Stimulated activated CD4-positive, alpha-beta T cell treated with anti-CD3 and anti-CD28 coated beads, Interleukin-15, amount 100 ng/mL, for 24 hours (primary cell): ENCODE results near the gene WDR43.

Experiments
- DNase-seq: peaks from one replicate; pipeline ENCODE4 v3.0.0-alpha.2; 2020

Gene WDR43

GRCh38 chr2:28995765-28996750 is 101.6 kb downstream of the WDR43 start:
- no peak for DNase-seq

GRCh38 chr2:28997237-28997846 is 102.9 kb downstream of the WDR43 start:
- no peak for DNase-seq
